H54 (cell line): Measurements from ENCODE around the gene KREMEN1.
A peak's percentile ranks its signal among the peaks of the same experiment; 100 is the strongest.

Experiments
- DNase-seq: peaks from one replicate; pipeline ENCODE4 v3.0.0; 2011; ENCODE audit warnings: low spot score, mixed read lengths; ENCODE audit not compliant: insufficient read length
- FAIRE-seq: peaks from 3 replicates; lab custom pipeline; 2011; peaks lifted over from hg19 to GRCh38; lab: Jason Lieb, UNC
- POLR2A ChIP-seq: IDR thresholded peaks from 2 replicates; pipeline ENCODE4 v1.6.1; 2011; ENCODE audit warnings: low read depth, mild to moderate bottlenecking, low read length

Gene KREMEN1

DNA sequence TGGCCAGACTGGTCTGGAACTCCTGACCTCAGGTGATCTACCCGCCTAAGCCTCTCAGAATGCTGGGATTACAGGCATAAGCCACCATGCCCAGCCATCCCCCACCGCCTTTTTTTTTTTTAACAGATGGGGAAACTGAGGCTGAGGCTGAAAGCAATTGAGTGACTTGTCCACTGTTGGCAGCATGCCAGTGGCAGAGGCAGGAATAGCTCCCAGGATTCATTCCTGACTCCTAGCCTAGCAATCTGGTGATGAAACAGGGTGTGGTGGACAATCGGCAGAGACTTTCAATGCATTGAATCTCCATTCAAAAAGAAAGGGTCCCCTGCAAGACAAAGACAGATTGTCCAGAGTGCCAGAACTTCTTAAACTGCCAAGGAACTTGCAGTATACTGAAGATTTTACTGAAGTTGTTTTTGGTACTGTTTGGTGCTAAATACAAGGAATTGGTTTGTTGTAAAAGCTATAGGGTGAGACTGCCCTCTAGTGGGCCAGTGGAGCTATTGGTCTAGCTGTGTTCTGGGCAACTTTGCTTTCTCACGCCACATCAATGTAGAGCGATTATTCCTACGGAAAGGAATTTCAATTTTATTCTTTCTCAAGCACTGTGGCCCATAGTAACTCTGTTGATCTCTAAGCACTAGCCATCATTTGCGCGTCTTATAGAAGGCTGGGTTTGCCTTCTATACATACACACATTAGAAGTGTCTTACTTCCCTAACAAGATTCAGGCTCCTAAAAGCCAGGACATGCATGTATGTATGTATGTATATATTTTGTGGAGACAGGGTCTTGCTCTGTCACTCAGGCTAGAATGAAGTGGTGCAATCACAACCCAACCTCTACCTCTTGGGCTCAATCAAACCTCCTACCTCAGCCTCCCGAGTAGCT lies 32.2 kb upstream of the KREMEN1 start:
- DNase-seq = peak; percentile 23
- no peak for TF ChIP-seq POLR2A
- peak; percentile 78 for FAIRE-seq

DNA sequence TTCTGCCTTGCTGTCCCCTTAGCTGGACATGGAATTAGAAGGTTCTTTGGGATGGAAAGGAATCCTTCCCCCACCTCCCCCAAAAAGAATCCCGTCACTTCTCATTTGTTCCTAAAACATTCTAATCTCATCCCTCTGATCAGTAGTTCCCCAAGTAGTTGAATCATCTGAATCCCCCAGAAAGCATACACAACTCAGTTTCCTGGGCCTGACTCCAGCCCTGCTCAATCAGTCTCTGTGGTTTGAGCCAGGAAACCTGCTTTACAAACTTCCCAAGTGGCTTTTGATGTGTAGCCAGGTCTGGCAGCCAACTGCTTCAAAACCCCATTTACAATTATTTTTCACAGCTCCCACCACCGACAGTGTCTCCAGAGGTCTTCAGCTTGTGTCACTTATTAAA lies 31.4 kb upstream of the KREMEN1 start:
- DNase-seq = no peak
- no peak for FAIRE-seq
- no peak for TF ChIP-seq POLR2A

DNA sequence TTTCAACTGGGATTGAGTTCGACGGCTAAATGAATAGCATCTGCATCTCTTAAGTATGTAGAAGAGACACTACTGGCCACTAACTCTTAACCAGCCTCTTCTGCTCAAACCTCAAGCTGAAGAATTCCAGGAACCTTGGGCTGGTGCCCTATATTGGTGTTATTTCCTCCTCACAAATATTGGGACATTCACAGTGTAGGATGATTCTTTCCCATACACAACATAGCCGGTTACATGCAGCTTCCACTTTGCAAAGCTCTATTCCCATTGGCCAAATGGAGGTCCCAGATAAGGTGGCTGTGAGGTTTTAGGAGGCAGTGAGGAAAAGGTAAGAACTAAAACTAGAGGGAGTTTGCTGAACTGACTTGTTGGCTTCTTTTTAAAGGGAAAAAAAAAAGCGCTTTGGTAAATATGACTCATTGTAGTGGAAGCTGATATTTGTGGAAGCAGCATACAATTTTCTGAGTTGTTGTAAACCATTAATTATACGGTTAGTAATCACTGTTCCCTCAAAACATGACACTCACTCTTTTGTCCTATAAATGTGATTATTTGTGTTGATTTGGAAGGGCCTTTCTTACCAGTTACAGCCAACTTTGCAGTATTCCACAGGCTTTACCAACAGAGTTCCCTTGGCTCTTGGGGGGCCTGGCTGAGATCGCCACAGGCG lies 28.8 kb upstream of the KREMEN1 start:
- TF ChIP-seq POLR2A = no peak
- FAIRE-seq (no peak), DNase-seq (no peak)

GRCh38 chr22:29044657-29045176 lies 28.1 kb upstream of the KREMEN1 start:
- DNase-seq (peak; percentile 55), FAIRE-seq (peak; percentile 50)
- no peak for TF ChIP-seq POLR2A

GRCh38 chr22:29048822-29049654 lies 23.8 kb upstream of the KREMEN1 start:
- FAIRE-seq (no peak), DNase-seq (no peak)
- no peak for TF ChIP-seq POLR2A

GRCh38 chr22:29049655-29050263 lies 23.1 kb upstream of the KREMEN1 start:
- no peak for DNase-seq
- no peak for TF ChIP-seq POLR2A
- FAIRE-seq = no peak

DNA sequence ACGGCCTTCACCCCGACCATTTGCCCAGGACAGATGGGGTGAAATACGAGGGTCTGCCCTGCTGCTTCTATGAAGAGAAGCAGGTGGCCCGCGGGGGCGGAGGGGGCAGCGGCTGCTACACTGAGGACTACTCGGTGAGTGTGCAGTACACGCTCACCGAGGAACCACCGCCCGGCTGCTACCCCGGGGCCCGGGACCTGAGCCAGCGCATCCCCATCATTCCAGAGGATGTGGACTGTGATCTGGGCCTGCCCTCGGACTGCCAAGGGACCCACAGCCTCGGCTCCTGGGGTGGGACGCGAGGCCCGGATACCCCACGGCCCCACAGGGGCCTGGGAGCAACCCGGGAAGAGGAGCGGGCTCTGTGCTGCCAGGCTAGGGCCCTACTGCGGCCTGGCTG lies 22.4 kb upstream of the KREMEN1 start:
- no peak for TF ChIP-seq POLR2A
- no peak for DNase-seq
- FAIRE-seq = no peak

- TF ChIP-seq POLR2A = no peak
- no peak for DNase-seq
- FAIRE-seq = no peak
These were observed 19.7 kb upstream of the KREMEN1 start for GRCh38 chr22:29053048-29053702.

DNA sequence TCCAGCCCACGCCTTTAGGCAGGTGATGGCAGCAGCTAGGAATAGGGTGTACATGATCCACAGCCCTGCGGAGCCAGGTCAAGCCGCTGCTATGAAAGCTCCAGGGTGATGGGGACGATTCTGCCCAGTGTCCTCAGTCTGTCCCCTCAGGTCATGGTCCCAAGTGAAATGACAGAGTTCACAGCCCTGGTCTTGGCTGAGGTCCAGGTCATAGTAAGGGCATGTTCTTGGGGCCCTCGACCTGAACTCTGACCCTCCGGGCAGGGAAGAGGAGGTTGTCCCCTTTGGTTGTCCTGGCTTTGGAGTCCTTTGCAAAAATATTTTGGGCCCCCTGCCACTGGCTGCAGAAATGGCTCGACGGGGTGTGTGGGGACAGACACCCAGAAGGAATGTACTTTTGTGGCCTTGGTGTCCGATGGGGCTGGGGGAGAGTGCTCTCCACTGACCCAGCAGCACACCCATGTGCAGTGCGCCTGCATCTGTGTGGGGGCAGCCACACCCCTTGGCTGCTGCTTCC lies 18.5 kb upstream of the KREMEN1 start:
- no peak for TF ChIP-seq POLR2A
- no peak for DNase-seq
- FAIRE-seq = no peak

DNA sequence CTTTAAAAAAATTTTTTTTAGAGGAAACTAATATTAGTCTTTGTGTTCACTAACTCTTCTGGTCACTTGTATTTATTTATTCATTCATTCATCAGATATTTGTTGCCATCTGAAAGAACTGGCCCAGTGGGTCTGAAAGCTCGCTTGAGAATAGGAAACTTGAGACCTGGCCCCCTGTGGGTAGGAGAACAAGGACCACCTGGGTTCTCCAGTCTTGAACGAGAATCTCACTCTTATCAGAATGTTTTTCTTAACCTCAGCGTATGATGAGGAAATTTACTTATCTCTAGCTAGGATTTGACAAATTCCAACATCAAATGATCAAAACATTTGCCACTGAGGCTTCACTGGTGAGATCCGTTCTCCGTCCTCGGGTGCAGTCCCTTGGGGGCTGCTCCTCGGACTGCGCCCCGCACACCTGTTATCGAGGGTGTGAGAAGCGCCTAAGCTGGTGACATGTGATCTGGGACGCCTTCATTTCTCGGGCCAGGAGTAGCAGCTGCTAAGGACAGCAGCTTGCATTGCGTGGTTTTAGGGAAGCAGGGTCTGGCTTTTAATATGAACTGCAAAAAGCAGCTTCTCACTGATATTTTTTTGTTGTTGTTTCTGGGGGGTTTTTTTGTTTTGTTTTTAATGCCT lies 17.5 kb upstream of the KREMEN1 start:
- FAIRE-seq (no peak), DNase-seq (no peak)
- no peak for TF ChIP-seq POLR2A

GRCh38 chr22:29056472-29056871 lies 16.4 kb upstream of the KREMEN1 start:
- no peak for DNase-seq
- FAIRE-seq = no peak
- no peak for TF ChIP-seq POLR2A

DNA sequence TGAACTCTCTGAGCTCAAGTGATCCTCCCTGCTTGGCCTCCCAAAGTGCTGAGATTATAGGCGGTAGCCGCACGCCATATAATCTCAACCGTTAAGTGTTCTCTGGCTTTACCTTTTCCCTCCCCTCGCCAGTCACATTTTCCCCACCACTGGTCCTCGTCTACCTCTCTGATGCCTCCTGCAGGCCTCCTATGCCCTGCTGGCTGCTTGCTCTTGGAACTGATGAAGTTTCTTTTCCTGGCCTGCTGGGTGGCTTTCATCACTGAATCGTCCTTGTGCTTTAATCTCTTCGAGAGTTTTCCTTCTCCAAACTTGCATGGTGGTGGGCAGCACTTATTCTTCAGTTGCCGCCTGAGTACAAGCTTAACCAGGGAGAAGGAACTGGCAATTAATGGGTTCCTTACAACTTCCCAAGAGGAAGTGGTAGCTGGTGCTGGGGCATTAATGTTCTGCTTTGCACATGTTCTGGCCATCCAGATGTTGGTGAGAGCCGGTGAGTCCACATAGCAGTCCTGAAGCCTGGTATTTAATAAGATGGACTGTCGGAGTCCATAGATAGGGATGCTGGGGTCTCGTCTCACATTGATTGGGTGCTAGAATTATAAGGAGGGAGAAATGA lies 12.5 kb upstream of the KREMEN1 start:
- DNase-seq (no peak), FAIRE-seq (no peak)
- TF ChIP-seq POLR2A = no peak
